ENCODE results near the gene MRE11.
"Not testable (repeated sequence)": the region's sequence is repeated elsewhere in the genome, so short reads cannot be mapped to it uniquely, and the experiment has no call there.

Gene MRE11

DNA sequence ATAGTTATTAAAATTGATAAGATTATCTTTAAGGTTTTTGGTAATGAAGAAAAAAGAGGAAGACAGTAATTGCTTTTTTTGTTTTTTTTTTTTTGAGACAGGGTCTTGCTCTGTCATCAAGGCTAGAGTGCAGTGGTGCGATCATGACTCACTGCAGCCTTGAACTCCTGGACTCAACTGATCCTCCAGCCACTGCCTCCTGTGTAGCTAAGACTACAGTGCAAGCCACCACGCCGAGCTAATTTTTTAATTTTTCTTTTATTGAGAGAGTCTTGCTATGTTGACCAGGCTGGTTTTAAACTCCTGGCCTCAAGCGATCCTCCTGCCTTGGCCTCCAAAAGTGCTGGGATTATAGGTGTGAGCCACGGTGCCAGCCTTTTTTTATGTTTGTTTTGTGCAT, 12.9 kb upstream of the MRE11 start:
- DNase-seq (ENCODE audit: low read depth) = not testable (repeated sequence)

GRCh38 chr11:94504689-94505293, 11.1 kb upstream of the MRE11 start:
- no peak for DNase-seq (ENCODE audit: low read depth)

GRCh38 chr11:94501522-94501921, 7.9 kb upstream of the MRE11 start:
- no peak for DNase-seq (ENCODE audit: low read depth)

- no peak for DNase-seq (ENCODE audit: low read depth)
These were observed 6.5 kb upstream of the MRE11 start for GRCh38 chr11:94500181-94500580.

GRCh38 chr11:94494126-94494680, 559 bp upstream of the MRE11 start:
- DNase-seq (ENCODE audit: low read depth) = no peak

DNA sequence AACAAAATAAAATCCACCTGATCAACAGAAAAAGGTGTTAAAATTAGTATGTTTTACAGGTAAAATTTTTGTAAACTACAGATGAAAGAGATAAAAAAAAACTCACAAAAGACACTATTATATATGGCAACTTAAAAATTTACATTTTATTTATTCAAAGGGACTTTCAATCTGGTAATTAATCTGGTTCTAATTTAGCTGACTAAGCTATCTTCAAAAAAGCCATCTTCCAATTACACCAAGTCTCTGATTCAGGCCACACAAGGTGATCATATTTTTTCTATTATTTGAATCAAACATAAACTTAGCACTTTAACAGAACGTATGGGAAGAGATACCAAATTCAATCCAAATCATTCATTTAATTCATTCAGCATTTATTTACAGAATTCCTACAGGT, 7.6 kb downstream of the MRE11 start:
- DNase-seq (ENCODE audit: low read depth) = no peak

DNA sequence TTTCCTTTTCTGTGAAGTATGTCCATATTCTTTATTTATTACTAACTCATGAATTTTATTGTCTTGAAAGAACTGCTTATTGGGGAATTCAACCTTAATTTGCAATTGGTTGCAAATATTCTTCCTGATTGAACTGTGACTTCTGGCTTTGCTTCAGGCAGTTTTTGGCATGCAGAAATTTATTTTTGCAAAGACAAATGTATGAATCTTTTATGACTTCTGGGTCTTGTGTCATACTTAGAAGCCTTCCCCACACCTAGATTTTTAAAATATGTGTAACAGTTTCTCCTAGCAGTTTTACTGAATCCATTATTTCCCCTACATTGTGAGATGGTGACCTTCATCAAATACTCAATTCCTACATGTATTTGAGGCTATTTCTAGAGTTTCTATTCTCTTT, 12.3 kb downstream of the MRE11 start:
- no peak for DNase-seq (ENCODE audit: low read depth)

DNA sequence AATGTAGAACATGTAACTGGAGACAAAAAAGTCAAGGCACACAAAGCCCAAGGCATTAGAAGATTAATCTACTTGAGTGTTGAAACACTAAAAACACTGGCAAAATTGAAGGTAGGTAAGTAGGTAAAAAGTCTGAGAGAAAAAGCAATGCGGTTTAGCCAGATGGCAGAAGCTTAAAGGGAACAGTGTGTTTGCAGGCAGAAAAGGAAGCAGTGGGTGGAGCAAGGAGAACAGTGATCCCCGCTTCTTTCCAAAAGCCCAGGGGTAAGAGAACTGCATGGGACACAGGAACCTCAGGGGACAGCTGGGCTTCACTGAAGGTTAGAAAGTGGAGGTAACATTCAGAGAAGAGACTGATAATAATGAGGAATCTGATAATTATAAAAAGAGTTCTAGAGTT, 16.0 kb downstream of the MRE11 start:
- DNase-seq (ENCODE audit: low read depth) = no peak

DNA sequence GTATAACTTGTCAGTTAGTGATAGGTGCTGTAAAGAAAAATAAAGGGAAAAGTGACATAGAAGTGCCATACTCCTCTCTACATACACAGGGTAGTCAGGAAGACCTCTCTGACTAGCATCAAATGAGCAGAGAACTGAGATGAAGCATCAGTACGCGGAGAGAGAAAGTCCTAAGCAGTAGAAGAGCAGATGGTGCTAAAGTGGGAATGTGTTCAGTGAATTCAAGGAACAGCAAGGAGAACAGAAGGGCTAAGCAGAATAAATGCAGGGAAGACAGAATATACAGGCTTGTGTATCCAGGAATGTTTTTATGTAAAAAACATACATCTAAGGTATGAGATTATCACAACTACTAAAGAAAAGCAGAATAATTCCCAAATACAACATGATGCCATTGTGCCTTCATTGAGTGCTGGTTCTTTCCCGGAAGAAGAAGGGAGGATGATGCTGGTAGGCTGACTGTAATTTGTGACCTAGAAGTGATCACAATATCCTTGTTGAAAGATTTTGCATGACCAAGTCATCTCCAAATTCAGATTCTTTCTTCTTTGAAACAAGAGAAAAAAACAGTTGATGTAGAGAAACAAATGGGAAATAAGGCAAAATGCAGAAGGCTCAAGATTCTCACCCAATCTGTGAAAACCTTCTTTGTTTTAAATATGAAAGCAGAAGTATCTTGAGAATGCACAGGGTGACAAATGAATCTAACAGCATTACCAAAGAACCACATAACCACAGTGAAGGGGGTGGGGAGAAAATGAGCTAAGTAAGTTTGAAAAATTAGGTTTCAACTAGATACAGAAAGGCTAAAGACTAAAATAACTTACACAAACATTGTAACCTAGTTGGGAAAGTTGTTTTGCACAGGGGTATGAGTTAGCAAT, 20.5 kb downstream of the MRE11 start:
- DNase-seq (ENCODE audit: low read depth) = no peak

- no peak for DNase-seq (ENCODE audit: low read depth)
These were observed 24.2 kb downstream of the MRE11 start for GRCh38 chr11:94469416-94469815.

GRCh38 chr11:94459576-94459975, 34.1 kb downstream of the MRE11 start:
- DNase-seq (ENCODE audit: low read depth) = no peak

DNA sequence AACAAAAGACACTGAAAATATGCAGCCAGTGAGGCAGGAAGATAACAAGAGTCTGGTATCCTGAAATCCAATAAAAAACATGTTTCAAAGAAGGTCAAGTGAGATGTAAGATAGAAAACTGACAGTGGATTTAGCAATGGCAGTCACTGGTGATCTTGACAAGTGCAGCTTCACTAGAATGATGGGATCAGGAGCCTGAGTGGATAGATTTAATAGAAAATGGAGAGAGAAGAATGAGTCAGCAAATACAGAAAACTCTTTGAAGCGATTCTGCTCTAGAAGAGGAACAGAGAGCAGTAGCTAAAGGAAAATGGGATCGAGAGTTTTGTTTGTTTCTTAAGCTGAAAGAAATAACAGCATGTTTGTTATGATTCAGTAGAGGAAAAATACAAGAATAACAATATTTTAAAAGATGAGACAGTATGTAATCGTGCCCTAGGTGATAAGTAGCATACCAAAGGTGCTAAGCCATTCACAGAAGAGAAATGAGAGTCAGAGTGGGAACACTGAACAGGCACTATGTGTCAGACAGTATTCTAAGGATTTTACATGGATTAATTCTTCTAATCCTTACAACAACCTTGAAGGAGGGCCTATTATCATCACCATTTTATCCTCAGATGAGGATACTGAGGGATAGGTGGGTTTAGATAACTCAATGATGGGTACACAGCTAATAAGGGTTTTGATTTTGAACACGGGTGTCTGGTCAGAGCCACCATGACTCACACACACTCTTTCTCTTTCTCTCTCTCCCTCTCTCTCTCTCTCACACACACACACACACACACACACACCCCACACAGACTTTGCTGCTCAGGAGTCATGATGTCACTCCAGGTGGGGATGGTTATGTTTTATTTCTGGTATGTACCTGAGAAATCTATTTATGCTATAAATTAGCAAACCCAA, 36.3 kb downstream of the MRE11 start:
- DNase-seq (ENCODE audit: low read depth) = no peak

DNA sequence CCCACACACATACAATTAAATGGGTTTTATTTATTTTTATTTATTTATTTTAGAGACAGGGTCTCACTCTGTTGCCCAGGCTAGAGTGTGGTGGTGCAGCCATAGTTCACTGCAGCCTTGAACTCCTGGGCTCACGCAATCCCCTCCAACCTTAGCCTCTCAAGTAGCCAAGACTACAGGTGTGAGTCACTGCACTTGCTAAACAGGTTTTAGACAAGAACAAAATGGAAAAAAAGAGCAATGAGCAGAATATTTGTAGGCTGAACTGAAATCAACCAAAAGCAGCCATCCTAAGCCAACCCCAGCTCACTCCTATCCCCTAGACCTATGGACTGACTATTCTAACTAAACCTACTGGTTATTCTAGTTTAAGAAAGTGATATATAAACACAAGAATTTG, 37.8 kb downstream of the MRE11 start:
- no peak for DNase-seq (ENCODE audit: low read depth)

DNA sequence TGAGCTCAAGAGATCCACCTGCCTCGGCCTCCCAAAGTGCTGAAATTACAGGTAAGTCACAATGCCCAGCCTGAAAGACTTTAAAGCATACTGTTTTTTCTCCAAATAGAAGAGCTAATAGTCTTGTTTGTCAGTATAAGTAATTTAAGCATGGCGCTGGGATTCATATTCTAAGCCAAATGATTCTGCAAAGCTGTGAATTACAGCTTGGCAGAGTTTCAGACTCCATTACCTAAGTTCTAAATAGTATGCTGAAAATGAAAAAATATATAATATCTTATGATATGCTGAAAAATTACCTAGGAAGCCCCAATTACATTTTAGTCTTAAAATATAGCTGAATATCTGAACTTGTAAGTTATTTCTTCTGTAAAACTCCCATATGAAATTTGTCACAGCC, 39.3 kb downstream of the MRE11 start:
- no peak for DNase-seq (ENCODE audit: low read depth)

- no peak for DNase-seq (ENCODE audit: low read depth)
These were observed 40.7 kb downstream of the MRE11 start for GRCh38 chr11:94452988-94453387.

DNA sequence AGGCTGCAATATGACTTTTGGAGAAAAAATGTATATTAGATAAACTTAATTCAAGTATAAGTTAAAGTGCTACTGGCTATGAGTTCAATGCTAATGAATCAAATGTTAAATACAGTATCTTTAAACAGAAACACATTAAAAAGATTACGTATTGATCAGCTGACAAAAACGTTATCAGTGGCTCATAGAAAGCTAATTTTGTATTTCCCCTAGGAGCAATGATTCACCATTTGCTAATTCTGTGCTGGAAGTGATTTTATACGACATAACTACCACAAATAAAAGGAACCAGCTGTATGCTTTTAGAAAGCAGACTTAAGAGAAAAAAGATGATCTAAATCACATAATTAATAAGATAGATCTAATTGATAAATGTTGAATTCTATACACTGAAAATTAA, 43.6 kb downstream of the MRE11 start:
- no peak for DNase-seq (ENCODE audit: low read depth)

- DNase-seq (ENCODE audit: low read depth) = no peak
These were observed 44.2 kb downstream of the MRE11 start for GRCh38 chr11:94449437-94449836.

- DNase-seq (ENCODE audit: low read depth) = no peak
These were observed 44.6 kb downstream of the MRE11 start for GRCh38 chr11:94449029-94449428.

- DNase-seq (ENCODE audit: low read depth) = no peak
These were observed 46.5 kb downstream of the MRE11 start for GRCh38 chr11:94447149-94447548.

GRCh38 chr11:94445641-94446040, 48.0 kb downstream of the MRE11 start:
- DNase-seq (ENCODE audit: low read depth) = no peak

DNA sequence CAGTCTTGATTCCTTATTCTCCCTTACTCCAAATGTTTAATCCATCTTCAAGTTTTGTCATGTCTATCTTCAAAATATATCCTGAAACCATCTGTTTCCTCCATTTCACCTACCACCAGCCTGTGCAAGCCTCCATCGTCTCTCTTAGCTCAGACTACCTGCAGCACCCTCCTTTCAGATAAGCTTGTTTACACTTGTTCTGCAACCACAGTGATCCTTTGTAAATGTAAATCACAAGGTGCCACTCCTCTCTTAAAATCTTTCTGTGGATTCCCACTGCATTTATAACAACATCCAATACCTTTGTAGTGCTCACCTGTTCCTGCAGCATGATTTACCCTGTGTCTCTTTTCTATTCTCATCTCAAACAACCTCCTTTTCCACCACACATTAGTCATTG, 60.6 kb downstream of the MRE11 start:
- DNase-seq (ENCODE audit: low read depth) = no peak

DNA sequence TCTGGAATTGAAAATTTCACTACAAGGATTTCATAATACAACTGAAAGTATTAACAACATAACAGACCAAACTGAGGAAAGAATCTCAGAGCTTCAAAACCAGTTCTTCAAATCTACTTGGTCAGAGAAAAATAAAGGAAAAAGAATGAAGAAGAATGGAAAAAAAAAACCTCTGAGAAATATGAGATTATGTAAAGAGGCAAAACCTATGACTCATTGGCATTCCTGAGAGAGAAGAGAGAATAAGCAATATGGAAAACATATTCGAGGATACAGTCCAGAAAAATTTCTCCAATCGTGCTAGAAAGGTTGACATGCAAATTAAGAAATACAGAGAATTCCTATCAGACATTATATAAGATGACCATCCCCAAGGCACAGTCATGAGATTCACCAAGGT, 69.0 kb downstream of the MRE11 start:
- no peak for DNase-seq (ENCODE audit: low read depth)

Measured in stimulated activated CD8-positive, alpha-beta memory T cell treated with anti-CD3 and anti-CD28 coated beads, Interleukin-12 subunit alpha, Interleukin-12 subunit beta, amount 100 ng/mL, for 4 hours (primary cell).